Measurements from ENCODE around the gene PAGE4. TPM values are rescaled to one million over a fixed set of nuclear protein-coding genes. Genes with fewer than 3 reads are reported as not detected.

Gene PAGE4
- polyA plus RNA-seq, 3 donors, result not detected

DNA sequence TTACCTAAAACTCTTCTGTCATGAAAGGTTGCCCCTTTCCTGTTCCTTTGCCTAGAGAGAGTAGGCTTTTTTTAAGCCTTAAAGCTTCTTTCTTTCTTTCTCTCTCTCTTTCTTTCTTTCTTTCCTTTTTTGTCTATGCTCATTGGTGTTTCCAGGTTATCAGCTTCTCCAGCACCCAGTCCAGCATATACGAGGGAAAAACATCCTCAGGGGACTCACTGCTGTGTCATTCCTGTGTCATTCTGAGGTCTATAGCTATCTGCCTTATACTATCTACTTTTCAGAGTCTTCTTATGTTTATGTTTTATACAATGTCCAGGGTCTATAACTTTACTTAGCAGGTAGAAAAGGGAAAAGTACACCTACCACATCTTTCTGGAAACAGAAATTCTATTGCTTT is 39.6 kb downstream of the PAGE4 start:
- intact Hi-C loops (cut with micrococcal nuclease), result no loop called here
- H3K36me3 Mint-ChIP-seq, result no peaks in the 10 kb centered on the region
- H3K4me2 ChIP-seq (replicated peaks; ENCODE audit: extremely low read depth, low read length, poor library complexity, severe bottlenecking), result no peak overlapping the region
- no peak overlapping the region for H3K4me3 Mint-ChIP-seq
- no peak overlapping the region for H2AFZ ChIP-seq (ENCODE audit: insufficient read depth, low read depth, low read length, poor library complexity, severe bottlenecking)
- no peaks in the 10 kb centered on the region for H3K4me1 Mint-ChIP-seq
- H3K27me3 Mint-ChIP-seq (ENCODE audit: low read depth in 3 of 3), result peaks cover 0 to 14% (median 5%) of the 10 kb centered on the region in 3 donors
- H3K36me3 ChIP-seq (replicated peaks in 1 of 2; ENCODE audit: control insufficient read depth in 1 of 2, insufficient read depth in 2 of 2, low read length in 2 of 2), result no peaks in the 10 kb centered on the region
- no peak overlapping the region for H3K4me3 ChIP-seq (replicated peaks in 1 of 3; ENCODE audit: low read depth in 2 of 3, low read length in 3 of 3)
- H3K9me3 ChIP-seq (replicated peaks in 1 of 2; ENCODE audit: control insufficient read depth in 1 of 2, insufficient read depth in 1 of 2, low read length in 2 of 2), result no peaks in the 10 kb centered on the region
- DNase-seq, result no peak
- TF ChIP-seq, protein P1, sequence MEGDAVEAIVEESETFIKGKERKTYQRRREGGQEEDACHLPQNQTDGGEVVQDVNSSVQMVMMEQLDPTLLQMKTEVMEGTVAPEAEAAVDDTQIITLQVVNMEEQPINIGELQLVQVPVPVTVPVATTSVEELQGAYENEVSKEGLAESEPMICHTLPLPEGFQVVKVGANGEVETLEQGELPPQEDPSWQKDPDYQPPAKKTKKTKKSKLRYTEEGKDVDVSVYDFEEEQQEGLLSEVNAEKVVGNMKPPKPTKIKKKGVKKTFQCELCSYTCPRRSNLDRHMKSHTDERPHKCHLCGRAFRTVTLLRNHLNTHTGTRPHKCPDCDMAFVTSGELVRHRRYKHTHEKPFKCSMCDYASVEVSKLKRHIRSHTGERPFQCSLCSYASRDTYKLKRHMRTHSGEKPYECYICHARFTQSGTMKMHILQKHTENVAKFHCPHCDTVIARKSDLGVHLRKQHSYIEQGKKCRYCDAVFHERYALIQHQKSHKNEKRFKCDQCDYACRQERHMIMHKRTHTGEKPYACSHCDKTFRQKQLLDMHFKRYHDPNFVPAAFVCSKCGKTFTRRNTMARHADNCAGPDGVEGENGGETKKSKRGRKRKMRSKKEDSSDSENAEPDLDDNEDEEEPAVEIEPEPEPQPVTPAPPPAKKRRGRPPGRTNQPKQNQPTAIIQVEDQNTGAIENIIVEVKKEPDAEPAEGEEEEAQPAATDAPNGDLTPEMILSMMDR (IDR thresholded peaks at IDR 0.05), result no peak
- no peaks in the 10 kb centered on the region for H3K79me2 ChIP-seq (ENCODE audit: insufficient read depth, low read length)
- no peaks in the 10 kb centered on the region for H3K4me1 ChIP-seq (ENCODE audit: control insufficient read depth in 1 of 2, insufficient read depth in 2 of 2, low read length in 2 of 2)
- H3K9ac ChIP-seq (ENCODE audit: insufficient read depth, low read length, poor library complexity, severe bottlenecking), result no peak overlapping the region
- no peak overlapping the region for H3K27ac ChIP-seq (ENCODE audit: low read depth in 1 of 2, low read length in 2 of 2)
- no CpG with 5 or more reads among the region's 1 CpG for WGBS (ENCODE audit: insufficient coverage)
- H3K9me3 Mint-ChIP-seq, result no peaks in the 10 kb centered on the region
- no peaks in the 10 kb centered on the region for H4K20me1 ChIP-seq (ENCODE audit: insufficient read depth, low read length)
- peak overlapping the region in 1 of 7 donors; percentile 32 for H3K27ac Mint-ChIP-seq
- H3K27me3 ChIP-seq (ENCODE audit: control insufficient read depth in 2 of 2, insufficient read depth in 2 of 2, low read length in 2 of 2), result no peaks in the 10 kb centered on the region

DNA sequence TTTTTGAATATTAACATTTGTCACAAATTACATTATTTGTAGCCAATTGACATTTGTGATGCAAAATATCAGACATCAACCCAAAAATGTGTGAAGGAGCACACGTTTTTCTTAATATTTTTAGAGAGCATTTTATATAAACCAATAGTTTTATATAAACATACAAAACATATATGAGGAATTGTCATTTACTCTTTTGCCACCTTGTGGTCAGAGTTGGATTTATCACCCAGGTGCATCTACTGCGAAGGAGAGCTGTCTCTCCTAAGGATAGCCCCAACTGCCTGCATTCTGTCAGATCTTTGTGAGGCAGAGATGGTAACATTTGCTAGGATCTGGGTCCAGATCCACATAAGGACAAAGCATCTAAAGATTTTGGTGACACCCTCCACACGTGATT is 47.6 kb downstream of the PAGE4 start:
- Histone ChIP-seq H3K9ac (ENCODE audit: insufficient read depth, low read length, poor library complexity, severe bottlenecking) (no peak overlapping the region), H2AFZ (ENCODE audit: insufficient read depth, low read depth, low read length, poor library complexity, severe bottlenecking) (no peak overlapping the region), H3K79me2 (ENCODE audit: insufficient read depth, low read length) (no peaks in the 10 kb centered on the region), H3K27me3 (ENCODE audit: control insufficient read depth in 2 of 2, insufficient read depth in 2 of 2, low read length in 2 of 2) (no peaks in the 10 kb centered on the region), H4K20me1 (ENCODE audit: insufficient read depth, low read length) (no peaks in the 10 kb centered on the region), H3K27ac (ENCODE audit: low read depth in 1 of 2, low read length in 2 of 2) (no peak overlapping the region), H3K4me1 (ENCODE audit: control insufficient read depth in 1 of 2, insufficient read depth in 2 of 2, low read length in 2 of 2) (peaks cover 28 to 39% of the 10 kb centered on the region in 2 donors), H3K4me2 (replicated peaks; ENCODE audit: extremely low read depth, low read length, poor library complexity, severe bottlenecking) (peak overlapping the region; percentile 8), H3K4me3 (replicated peaks in 1 of 3; ENCODE audit: low read depth in 2 of 3, low read length in 3 of 3) (no peak overlapping the region), H3K36me3 (replicated peaks in 1 of 2; ENCODE audit: control insufficient read depth in 1 of 2, insufficient read depth in 2 of 2, low read length in 2 of 2) (no peaks in the 10 kb centered on the region), H3K9me3 (replicated peaks in 1 of 2; ENCODE audit: control insufficient read depth in 1 of 2, insufficient read depth in 1 of 2, low read length in 2 of 2) (no peaks in the 10 kb centered on the region)
- WGBS (ENCODE audit: insufficient coverage), result no CpG with 5 or more reads among the region's 3 CpGs
- H3K9me3 Mint-ChIP-seq, result peaks cover 0 to 3% (median 0%) of the 10 kb centered on the region in 7 donors
- H3K4me1 Mint-ChIP-seq, result peaks cover 27% of the 10 kb centered on the region
- no peaks in the 10 kb centered on the region for H3K36me3 Mint-ChIP-seq
- DNase-seq, result peak; percentile 8 to 28 (median 20)
- no peak overlapping the region for H3K4me3 Mint-ChIP-seq
- intact Hi-C loops (cut with micrococcal nuclease), result no loop called here
- TF ChIP-seq, protein P1 (IDR thresholded peaks at IDR 0.05), result peak; percentile 46
- peak overlapping the region in 2 of 7 donors; percentile 41 to 71 for H3K27ac Mint-ChIP-seq
- peaks cover 0 to 2% (median 0%) of the 10 kb centered on the region in 3 donors for H3K27me3 Mint-ChIP-seq (ENCODE audit: low read depth in 3 of 3)
